ENCODE results near the gene CFAP298. TPM values are rescaled to one million over a fixed set of nuclear protein-coding genes. Genes with fewer than 3 reads are reported as not detected.

Gene CFAP298
- total and polyA plus RNA-seq, 10 of the 15 experiments (the other 5 are each of a cell fraction or from before 2014, with no cell fraction given) = 9.5 to 79.1 (median 30.2) TPM

DNA sequence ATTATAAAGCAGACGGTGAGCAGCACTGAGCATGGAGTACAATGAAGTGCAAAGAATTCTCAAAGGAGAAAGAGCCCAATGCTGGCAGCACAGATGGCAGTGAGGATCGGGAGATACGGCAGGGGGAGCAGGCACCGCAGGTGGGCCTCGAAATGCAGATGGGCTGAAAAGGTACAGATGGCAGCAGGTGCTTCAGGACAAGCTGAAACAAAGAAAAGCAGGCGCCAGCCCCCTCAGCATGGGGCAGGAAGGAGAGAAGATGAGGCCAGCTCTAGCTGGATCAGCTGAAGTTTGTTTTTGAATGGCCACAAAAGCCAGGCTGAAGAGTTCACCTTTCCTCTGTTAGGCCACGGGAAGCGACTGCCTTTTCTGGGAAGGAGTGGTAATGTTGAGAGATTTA, 7.7 kb downstream of the CFAP298 start:
- FAIRE-seq (no peak), ATAC-seq (no peak), DNase-seq (ENCODE audit: low read depth, low spot score) (no peak)
- in situ Hi-C loops (cut with MboI) (loop anchor here (10.0 kb wide), 1 partner anchor 200 kb away; no protein-coding TSS in a partner anchor), intact Hi-C loops (cut with micrococcal nuclease; ENCODE audit: unreplicated experiment) (loop anchor here (10.0 kb wide), 1 partner anchor 740 kb away; no protein-coding TSS in a partner anchor)
- ChIA-PET POLR2A (no interaction called here), RAD21 (ENCODE audit: unreplicated experiment) (no interaction called here), CTCF (no interaction called here), SMC1A (ENCODE audit: uncharacterized antibody, unreplicated experiment) (no interaction called here)
- TF ChIP-seq PAX8 (IDR thresholded peaks at IDR 0.05) (no peak), SIX5 (IDR thresholded peaks at IDR 0.05; ENCODE audit: low read depth, low read length, severe bottlenecking) (no peak), KLF5 (IDR thresholded peaks at IDR 0.05; ENCODE audit: partially characterized antibody) (no peak), LARP7 (IDR thresholded peaks at IDR 0.05) (no peak), PAX5 (IDR thresholded peaks at IDR 0.05; ENCODE audit: borderline replicate concordance, low read depth, low read length) (no peak), ZNF207 (IDR thresholded peaks at IDR 0.05; ENCODE audit: borderline replicate concordance) (no peak), WRNIP1 (IDR thresholded peaks at IDR 0.05; ENCODE audit: borderline replicate concordance, low read depth, low read length) (no peak), MXI1 (IDR thresholded peaks at IDR 0.05; ENCODE audit: low read depth, low read length) (no peak), HDAC2 (IDR thresholded peaks at IDR 0.05) (no peak), PRDM15 (CRISPR knock-in tag; IDR thresholded peaks at IDR 0.05) (no peak), EGR1 (IDR thresholded peaks at IDR 0.05; ENCODE audit: borderline replicate concordance in 1 of 2, low read depth in 2 of 2, low read length in 2 of 2) (no peak), CHD4 (IDR thresholded peaks at IDR 0.05) (no peak), EED (IDR thresholded peaks at IDR 0.05; ENCODE audit: low read depth) (no peak), BCL11A (IDR thresholded peaks at IDR 0.05; ENCODE audit: low read depth, low read length) (no peak), MEF2A (IDR thresholded peaks at IDR 0.05; ENCODE audit: insufficient read depth, low read depth, low read length) (no peak)
- TF ChIP-seq, protein P1, sequence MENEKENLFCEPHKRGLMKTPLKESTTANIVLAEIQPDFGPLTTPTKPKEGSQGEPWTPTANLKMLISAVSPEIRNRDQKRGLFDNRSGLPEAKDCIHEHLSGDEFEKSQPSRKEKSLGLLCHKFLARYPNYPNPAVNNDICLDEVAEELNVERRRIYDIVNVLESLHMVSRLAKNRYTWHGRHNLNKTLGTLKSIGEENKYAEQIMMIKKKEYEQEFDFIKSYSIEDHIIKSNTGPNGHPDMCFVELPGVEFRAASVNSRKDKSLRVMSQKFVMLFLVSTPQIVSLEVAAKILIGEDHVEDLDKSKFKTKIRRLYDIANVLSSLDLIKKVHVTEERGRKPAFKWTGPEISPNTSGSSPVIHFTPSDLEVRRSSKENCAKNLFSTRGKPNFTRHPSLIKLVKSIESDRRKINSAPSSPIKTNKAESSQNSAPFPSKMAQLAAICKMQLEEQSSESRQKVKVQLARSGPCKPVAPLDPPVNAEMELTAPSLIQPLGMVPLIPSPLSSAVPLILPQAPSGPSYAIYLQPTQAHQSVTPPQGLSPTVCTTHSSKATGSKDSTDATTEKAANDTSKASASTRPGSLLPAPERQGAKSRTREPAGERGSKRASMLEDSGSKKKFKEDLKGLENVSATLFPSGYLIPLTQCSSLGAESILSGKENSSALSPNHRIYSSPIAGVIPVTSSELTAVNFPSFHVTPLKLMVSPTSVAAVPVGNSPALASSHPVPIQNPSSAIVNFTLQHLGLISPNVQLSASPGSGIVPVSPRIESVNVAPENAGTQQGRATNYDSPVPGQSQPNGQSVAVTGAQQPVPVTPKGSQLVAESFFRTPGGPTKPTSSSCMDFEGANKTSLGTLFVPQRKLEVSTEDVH (IDR thresholded peaks at IDR 0.05; ENCODE audit: low read depth, partially characterized antibody) = no peak
- TF ChIP-seq, protein P2, sequence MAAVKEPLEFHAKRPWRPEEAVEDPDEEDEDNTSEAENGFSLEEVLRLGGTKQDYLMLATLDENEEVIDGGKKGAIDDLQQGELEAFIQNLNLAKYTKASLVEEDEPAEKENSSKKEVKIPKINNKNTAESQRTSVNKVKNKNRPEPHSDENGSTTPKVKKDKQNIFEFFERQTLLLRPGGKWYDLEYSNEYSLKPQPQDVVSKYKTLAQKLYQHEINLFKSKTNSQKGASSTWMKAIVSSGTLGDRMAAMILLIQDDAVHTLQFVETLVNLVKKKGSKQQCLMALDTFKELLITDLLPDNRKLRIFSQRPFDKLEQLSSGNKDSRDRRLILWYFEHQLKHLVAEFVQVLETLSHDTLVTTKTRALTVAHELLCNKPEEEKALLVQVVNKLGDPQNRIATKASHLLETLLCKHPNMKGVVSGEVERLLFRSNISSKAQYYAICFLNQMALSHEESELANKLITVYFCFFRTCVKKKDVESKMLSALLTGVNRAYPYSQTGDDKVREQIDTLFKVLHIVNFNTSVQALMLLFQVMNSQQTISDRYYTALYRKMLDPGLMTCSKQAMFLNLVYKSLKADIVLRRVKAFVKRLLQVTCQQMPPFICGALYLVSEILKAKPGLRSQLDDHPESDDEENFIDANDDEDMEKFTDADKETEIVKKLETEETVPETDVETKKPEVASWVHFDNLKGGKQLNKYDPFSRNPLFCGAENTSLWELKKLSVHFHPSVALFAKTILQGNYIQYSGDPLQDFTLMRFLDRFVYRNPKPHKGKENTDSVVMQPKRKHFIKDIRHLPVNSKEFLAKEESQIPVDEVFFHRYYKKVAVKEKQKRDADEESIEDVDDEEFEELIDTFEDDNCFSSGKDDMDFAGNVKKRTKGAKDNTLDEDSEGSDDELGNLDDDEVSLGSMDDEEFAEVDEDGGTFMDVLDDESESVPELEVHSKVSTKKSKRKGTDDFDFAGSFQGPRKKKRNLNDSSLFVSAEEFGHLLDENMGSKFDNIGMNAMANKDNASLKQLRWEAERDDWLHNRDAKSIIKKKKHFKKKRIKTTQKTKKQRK (IDR thresholded peaks at IDR 0.05; ENCODE audit: low read depth, low read length) = no peak
- no peaks in the 10 kb centered on the region for H3K4me1 ChIP-seq (ENCODE audit: control insufficient read depth, insufficient read depth, low read length)
- peaks cover 9 to 26% of the 10 kb centered on the region in 2 experiments; a peak in 3 of 4 replicates for H3K36me3 ChIP-seq (ENCODE audit: control insufficient read depth in 2 of 2, insufficient read depth in 2 of 2, low read length in 1 of 2)
- H4K20me1 ChIP-seq (ENCODE audit: control insufficient read depth, insufficient read depth) = no peaks in the 10 kb centered on the region
- no peaks in the 10 kb centered on the region for H3K79me2 ChIP-seq (ENCODE audit: control insufficient read depth, insufficient read depth, low read length)
- H3K27me3 ChIP-seq (replicated peaks in 1 of 2; ENCODE audit: control insufficient read depth in 2 of 2, insufficient read depth in 2 of 2, low read length in 1 of 2) = no peaks in the 10 kb centered on the region
- no peaks in the 10 kb centered on the region for H3K9me3 ChIP-seq (replicated peaks; ENCODE audit: control insufficient read depth, insufficient read depth, low read length)
- 95% methylated on average over 8 of the region's 8 CpGs for WGBS (ENCODE audit: insufficient coverage, insufficient replicate concordance, low lambda C conversion rate, missing lambda C conversion rate)
- no peak overlapping the region for H3K9ac ChIP-seq (ENCODE audit: control insufficient read depth, insufficient read depth, low read length)
- no peak overlapping the region for H3K27ac ChIP-seq (ENCODE audit: control insufficient read depth, insufficient read depth)
- H2AFZ ChIP-seq (ENCODE audit: control insufficient read depth, low read depth, low read length) = no peak overlapping the region
- no peak overlapping the region for H3K4me3 ChIP-seq
- BruUV-seq (replicated peaks) = no TSS peak
- no peak overlapping the region for H3K4me2 ChIP-seq (ENCODE audit: control insufficient read depth, insufficient read depth)
